GM21360 (cell line): ENCODE measurements around the gene TRIM3.

Experiments used
- ATAC-seq: cut with Tn5 transposase; IDR thresholded peaks from one replicate; pipeline ENCODE4 v1.9.1; 2021; ENCODE audit warnings: mild to moderate bottlenecking, moderate library complexity; ENCODE audit not compliant: unreplicated experiment

The TRIM3 gene

GRCh38 chr11:6404342-6405051 is 69.2 kb downstream of the TRIM3 start:
- no peak for ATAC-seq

GRCh38 chr11:6403539-6403938 is 70.2 kb downstream of the TRIM3 start:
- ATAC-seq, result no peak

- ATAC-seq, result peak; percentile 98
Measured at GRCh38 chr11:6402561-6402981, 71.2 kb downstream of the TRIM3 start.

- peak; percentile 25 for ATAC-seq
Measured at GRCh38 chr11:6402061-6402470, 71.7 kb downstream of the TRIM3 start.

- no peak for ATAC-seq
Measured at GRCh38 chr11:6401464-6401863, 72.3 kb downstream of the TRIM3 start.

- no peak for ATAC-seq
Measured at GRCh38 chr11:6400431-6401345, 73.1 kb downstream of the TRIM3 start.
